Mesendoderm (in vitro differentiated cells): Measurements from ENCODE around the gene SNCG.

ENCODE experiments used
- DNase-seq: peaks from one replicate; pipeline ENCODE4 v3.0.0; 2013
- H2AK5ac ChIP-seq: 2 replicates; pipeline ENCODE4 v1.6.1; 2013; ENCODE audit warnings: low read length, inconsistent platforms
- H2BK120ac ChIP-seq: 2 replicates; pipeline ENCODE4 v1.6.1; 2013; ENCODE audit warnings: low read depth, mild to moderate bottlenecking, low read length, moderate library complexity, mixed read lengths
- H2BK15ac ChIP-seq: replicated peaks from 2 replicates; pipeline ENCODE4 v1.6.1; 2013; ENCODE audit warnings: low read depth, mild to moderate bottlenecking, moderate library complexity
- H2BK5ac ChIP-seq: 2 replicates; pipeline ENCODE4 v1.6.1; 2013; ENCODE audit warnings: low read length, inconsistent platforms
- H3K18ac ChIP-seq: 2 replicates; pipeline ENCODE4 v1.6.1; 2013; ENCODE audit warnings: mild to moderate bottlenecking, low read length, mixed read lengths
- H3K23ac ChIP-seq: one replicate; pipeline ENCODE4 v1.6.1; 2013; ENCODE audit warnings: low read length
- H3K27ac ChIP-seq: 2 replicates; pipeline ENCODE4 v1.5.1; 2013; ENCODE audit warnings: low read depth, mild to moderate bottlenecking, inconsistent platforms, low read length, moderate library complexity
- H3K27me3 ChIP-seq: 2 replicates; pipeline ENCODE4 v1.6.1; 2013; ENCODE audit warnings: low read length, control low read depth, mild to moderate bottlenecking, inconsistent platforms; ENCODE audit not compliant: insufficient read depth, poor library complexity
- H3K36me3 ChIP-seq: 2 replicates; pipeline ENCODE4 v1.6.1; 2013; ENCODE audit warnings: low read length, inconsistent platforms; ENCODE audit not compliant: control insufficient read depth, insufficient read depth
- H3K4ac ChIP-seq: one replicate; pipeline ENCODE4 v1.6.1; 2013; ENCODE audit warnings: low read depth, mild to moderate bottlenecking, low read length, moderate library complexity
- H3K4me1 ChIP-seq: 2 replicates; pipeline ENCODE4 v1.6.1; 2013; ENCODE audit warnings: low read depth, low read length, inconsistent platforms; ENCODE audit not compliant: control insufficient read depth
- H3K4me2 ChIP-seq: 2 replicates; pipeline ENCODE4 v1.6.1; 2013; ENCODE audit warnings: low read length
- H3K4me3 ChIP-seq: 2 replicates; pipeline ENCODE4 v1.5.1; 2013; ENCODE audit warnings: mild to moderate bottlenecking, low read length
- H3K56ac ChIP-seq: one replicate; pipeline ENCODE4 v1.6.1; 2013; ENCODE audit warnings: low read length
- H3K79me1 ChIP-seq: 2 replicates; pipeline ENCODE4 v1.6.1; 2013; ENCODE audit warnings: low read length, inconsistent platforms
- H3K79me2 ChIP-seq: 2 replicates; pipeline ENCODE4 v1.6.1; 2013; ENCODE audit warnings: mild to moderate bottlenecking, low read length; ENCODE audit not compliant: control insufficient read depth, insufficient read depth
- H3K9ac ChIP-seq: 2 replicates; pipeline ENCODE4 v1.6.1; 2013; ENCODE audit warnings: low read length, inconsistent platforms
- H4K5ac ChIP-seq: one replicate; pipeline ENCODE4 v1.6.1; 2013; ENCODE audit warnings: low read length
- H4K8ac ChIP-seq: one replicate; pipeline ENCODE4 v1.6.1; 2013; ENCODE audit warnings: low read depth, mild to moderate bottlenecking, control low read depth, low read length, moderate library complexity
- WGBS: extraction: QIAGEN DNeasy Blood & Tissue Kit; methylation state at CpG from one replicate; pipeline ENCODE4 v1.1.7; 2013; ENCODE audit warnings: low lambda C conversion rate, missing lambda C conversion rate; ENCODE audit not compliant: insufficient coverage; ENCODE audit errors: extremely low coverage; 5-methylcytosine and 5-hydroxymethylcytosine counted together

SNCG gene

DNA sequence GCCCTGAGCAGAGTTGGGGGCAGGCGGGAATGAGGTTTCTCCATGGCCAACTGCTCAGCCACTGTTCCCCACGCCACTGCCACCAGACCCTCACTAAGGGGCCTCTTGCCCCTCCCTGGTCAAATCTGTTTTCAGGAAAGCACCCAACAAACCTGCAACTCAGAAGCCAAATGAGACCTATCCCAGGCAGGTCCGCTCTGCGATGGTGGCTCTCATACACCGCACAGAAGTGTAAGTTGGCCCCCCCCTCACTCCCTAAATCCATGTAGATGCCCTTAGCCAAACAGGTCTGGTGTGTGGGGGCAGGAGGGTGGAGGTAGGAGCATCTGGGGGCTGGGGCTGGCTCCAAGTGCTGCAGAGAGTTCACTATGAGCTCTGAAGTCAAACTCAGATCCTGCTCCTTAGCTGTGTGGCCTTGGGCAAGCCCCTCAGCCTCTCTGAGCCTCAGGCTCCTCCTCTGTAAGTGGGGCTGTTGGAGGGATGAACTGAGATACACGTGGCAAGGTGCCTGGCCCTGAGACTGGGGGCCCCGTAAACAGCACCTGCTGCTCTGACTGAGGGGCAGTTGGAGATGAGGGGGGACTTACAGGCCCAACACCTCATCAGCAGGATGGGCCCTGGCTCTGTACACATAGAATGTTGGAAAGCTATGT, 2.1 kb upstream of the SNCG start:
- Histone ChIP-seq H2BK120ac (no peak overlapping the region), H4K8ac (no peak overlapping the region), H3K9ac (no peak overlapping the region), H2BK5ac (peak overlapping the region; percentile 31), H2BK15ac (no peak overlapping the region), H3K79me1 (no peaks in the 10 kb centered on the region), H3K56ac (peak overlapping the region; percentile 65), H3K4ac (no peak overlapping the region), H3K4me3 (no peak overlapping the region), H2AK5ac (peak overlapping the region; percentile 64), H3K36me3 (no peaks in the 10 kb centered on the region), H3K4me2 (no peak overlapping the region), H3K79me2 (no peaks in the 10 kb centered on the region), H3K27ac (no peak overlapping the region), H3K23ac (no peak overlapping the region), H3K27me3 (no peaks in the 10 kb centered on the region), H4K5ac (no peak overlapping the region), H3K4me1 (peaks cover 35% of the 10 kb centered on the region), H3K18ac (peak overlapping the region; percentile 72)
- no peak for DNase-seq
- no CpG with 5 or more reads among the region's 7 CpGs for WGBS

DNA sequence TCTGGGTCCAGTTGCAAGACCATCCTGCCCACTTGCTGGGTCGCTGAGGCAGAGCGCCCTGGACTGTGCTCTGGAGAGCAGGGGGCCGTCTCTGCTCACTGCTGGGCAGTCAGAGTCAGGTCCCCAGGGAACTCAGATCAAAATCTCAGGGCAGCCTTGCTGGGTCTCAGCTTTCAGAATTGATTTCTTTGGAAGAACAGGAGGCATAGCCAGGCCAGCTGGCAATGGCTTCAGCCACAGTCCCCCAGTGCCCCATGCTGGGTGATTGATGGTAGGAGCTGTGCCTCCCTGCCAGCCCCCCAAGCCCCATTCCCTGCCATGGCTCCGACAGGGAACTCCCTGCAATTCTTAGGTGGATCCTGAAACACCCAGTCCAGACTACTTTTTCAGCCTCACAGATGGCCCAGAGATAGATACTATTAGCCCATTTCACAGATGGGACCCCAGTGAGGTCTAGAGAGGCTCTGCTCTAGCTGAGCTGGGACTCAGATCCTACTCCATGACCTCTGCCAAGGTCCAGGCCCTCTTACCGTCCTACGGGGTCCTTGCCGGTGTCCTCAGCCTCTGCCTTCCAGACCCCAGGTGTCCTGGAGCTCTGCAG, 1.5 kb upstream of the SNCG start:
- DNase-seq = no peak
- Histone ChIP-seq H3K23ac (no peak overlapping the region), H3K4me1 (peaks cover 35% of the 10 kb centered on the region), H3K4me2 (no peak overlapping the region), H3K4ac (peak overlapping the region; percentile 39), H3K36me3 (no peaks in the 10 kb centered on the region), H3K9ac (no peak overlapping the region), H3K4me3 (no peak overlapping the region), H3K27ac (no peak overlapping the region), H2BK120ac (no peak overlapping the region), H3K56ac (peak overlapping the region; percentile 65), H3K27me3 (no peaks in the 10 kb centered on the region), H2BK15ac (no peak overlapping the region), H2BK5ac (no peak overlapping the region), H3K79me2 (no peaks in the 10 kb centered on the region), H2AK5ac (peak overlapping the region; percentile 64), H4K5ac (no peak overlapping the region), H4K8ac (no peak overlapping the region), H3K79me1 (no peaks in the 10 kb centered on the region), H3K18ac (peak overlapping the region; percentile 72)
- no CpG with 5 or more reads among the region's 7 CpGs for WGBS

DNA sequence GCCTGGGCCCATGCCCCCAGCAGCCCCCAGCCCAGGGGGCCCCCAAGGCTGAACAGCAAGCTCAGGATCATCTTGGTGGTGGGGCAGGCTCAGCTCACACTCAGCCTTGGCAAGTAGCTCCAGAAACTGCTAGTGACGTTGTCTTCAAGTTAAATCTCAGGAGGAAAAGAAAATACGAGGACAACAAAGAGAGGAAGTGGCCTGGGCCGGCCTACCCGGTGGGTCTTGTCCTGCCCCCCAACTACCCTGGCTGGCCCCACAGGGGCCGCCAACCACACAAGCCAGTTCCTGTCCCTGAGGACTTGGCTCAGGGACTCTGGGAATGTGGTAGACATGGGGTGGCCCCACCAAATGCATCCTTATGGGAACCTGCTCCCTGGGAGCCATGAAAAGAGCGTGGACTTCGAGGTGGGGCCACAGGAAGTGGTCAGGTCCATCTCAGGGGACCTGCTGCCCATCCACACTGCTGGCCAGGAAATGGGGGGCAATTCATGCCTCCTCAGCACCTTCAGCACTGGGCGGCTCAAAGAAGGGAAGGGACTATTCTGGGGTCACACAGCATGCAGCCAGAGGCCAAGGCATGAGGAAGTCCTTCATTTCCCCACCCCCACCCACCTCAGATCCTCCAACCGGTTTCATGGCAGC, 806 bp upstream of the SNCG start, which contains the start of gene MMRN2:
MMRN2 (minus strand) TSS at position 145 of the 645 bp plus-strand sequence; CDS start at position 71, 74 bp downstream.
- Histone ChIP-seq H3K27me3 (no peaks in the 10 kb centered on the region), H3K36me3 (no peaks in the 10 kb centered on the region), H3K23ac (no peak within 1 kb of the TSS), H3K9ac (no peak within 1 kb of the TSS), H4K5ac (no peak within 1 kb of the TSS), H2BK5ac (no peak within 1 kb of the TSS), H2BK120ac (no peak within 1 kb of the TSS), H3K4me1 (peaks cover 35% of the 10 kb centered on the region), H4K8ac (no peak within 1 kb of the TSS), H3K4me3 (no peak within 1 kb of the TSS), H3K18ac (peak within 1 kb of the TSS; percentile 72), H3K79me1 (no peaks in the 10 kb centered on the region), H3K4ac (peak within 1 kb of the TSS; percentile 39), H2BK15ac (no peak within 1 kb of the TSS), H2AK5ac (peak within 1 kb of the TSS; percentile 64), H3K56ac (peak within 1 kb of the TSS; percentile 83), H3K79me2 (no peaks in the 10 kb centered on the region), H3K4me2 (no peak within 1 kb of the TSS), H3K27ac (no peak within 1 kb of the TSS)
- WGBS = no CpG with 5 or more reads among the region's 9 CpGs
- no peak for DNase-seq

DNA sequence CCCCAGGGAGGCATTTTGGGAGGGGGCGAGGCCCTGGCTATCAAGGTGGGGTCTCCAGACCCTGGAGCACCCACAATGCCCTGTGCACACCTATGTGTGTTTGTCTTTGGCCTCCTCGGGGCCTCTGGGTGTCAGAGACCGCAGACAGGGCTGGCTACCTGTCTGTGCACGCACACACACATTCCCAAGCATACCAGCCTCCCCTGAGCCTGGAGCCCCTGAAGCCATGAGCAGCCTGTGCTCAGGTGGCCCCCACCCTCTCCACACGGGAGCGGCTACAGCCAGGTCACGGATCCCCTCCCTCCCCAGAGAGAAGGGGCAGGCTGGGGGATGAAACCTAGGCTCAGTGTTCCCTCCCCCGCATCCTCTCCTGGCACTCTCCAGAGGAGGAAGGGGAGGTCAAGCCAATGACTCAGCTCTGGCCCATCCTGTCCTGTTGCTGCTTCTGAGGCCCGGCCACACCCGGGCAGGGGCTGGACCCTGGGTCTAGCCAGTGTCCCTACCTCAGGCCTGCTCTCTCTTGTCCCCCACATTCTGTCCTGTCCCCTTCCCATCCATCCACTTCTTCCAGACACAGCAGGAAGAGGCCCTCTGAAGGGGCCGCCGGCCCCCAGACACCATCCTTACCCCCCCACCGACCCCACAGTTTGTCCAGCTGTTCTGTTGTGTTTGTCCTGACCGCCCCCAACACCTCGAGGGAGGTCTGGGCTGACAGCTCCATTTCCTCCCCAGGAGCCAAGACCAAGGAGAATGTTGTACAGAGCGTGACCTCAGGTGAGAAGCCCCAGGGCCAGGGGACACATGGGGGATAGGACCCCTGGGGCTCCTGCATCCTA, 720 bp downstream of the SNCG start:
- H2BK5ac ChIP-seq = peak overlapping the region; percentile 69
- peak overlapping the region; percentile 4 for H3K18ac ChIP-seq
- no peak overlapping the region for H4K5ac ChIP-seq
- peak; percentile 79 for DNase-seq
- peak overlapping the region; percentile 64 for H2AK5ac ChIP-seq
- peaks cover 27% of the 10 kb centered on the region for H3K4me1 ChIP-seq
- H3K23ac ChIP-seq = no peak overlapping the region
- peak overlapping the region; percentile 1 for H2BK120ac ChIP-seq
- no peak overlapping the region for H3K4me2 ChIP-seq
- no peak overlapping the region for H3K4me3 ChIP-seq
- no peaks in the 10 kb centered on the region for H3K27me3 ChIP-seq
- H3K4ac ChIP-seq = peak overlapping the region; percentile 40
- no CpG with 5 or more reads among the region's 16 CpGs for WGBS
- H3K79me1 ChIP-seq = no peaks in the 10 kb centered on the region
- H3K27ac ChIP-seq = no peak overlapping the region
- H3K56ac ChIP-seq = peak overlapping the region; percentile 83
- no peak overlapping the region for H3K9ac ChIP-seq
- H3K79me2 ChIP-seq = no peaks in the 10 kb centered on the region
- H4K8ac ChIP-seq = no peak overlapping the region
- H2BK15ac ChIP-seq = no peak overlapping the region
- no peaks in the 10 kb centered on the region for H3K36me3 ChIP-seq

- Histone ChIP-seq H3K4me1 (peaks cover 27% of the 10 kb centered on the region), H3K4ac (peak overlapping the region; percentile 18), H3K79me2 (no peaks in the 10 kb centered on the region), H4K5ac (no peak overlapping the region), H3K4me2 (no peak overlapping the region), H3K18ac (peak overlapping the region; percentile 4), H3K56ac (peak overlapping the region; percentile 83), H3K27me3 (no peaks in the 10 kb centered on the region), H2BK15ac (no peak overlapping the region), H3K23ac (peak overlapping the region; percentile 34), H3K27ac (no peak overlapping the region), H3K4me3 (no peak overlapping the region), H2BK120ac (peak overlapping the region; percentile 1), H4K8ac (no peak overlapping the region), H2BK5ac (peak overlapping the region; percentile 78), H3K9ac (peak overlapping the region; percentile 0), H3K79me1 (no peaks in the 10 kb centered on the region), H3K36me3 (no peaks in the 10 kb centered on the region), H2AK5ac (peak overlapping the region; percentile 64)
- DNase-seq = no peak
- no CpG with 5 or more reads among the region's 2 CpGs for WGBS
Measured at GRCh38 chr10:86959737-86960002, 1.3 kb downstream of the SNCG start.
